GM19397 (cell line): ENCODE data around the gene TNKS1BP1.
A peak's percentile ranks its signal among the peaks of the same experiment; 100 is the strongest.
"Not testable (repeated sequence)": the region's sequence is repeated elsewhere in the genome, so short reads cannot be mapped to it uniquely, and the experiment has no call there.

Source experiments
- ATAC-seq: cut with Tn5 transposase; IDR thresholded peaks from one replicate; pipeline ENCODE4 v1.9.1; 2021; ENCODE audit warnings: mild to moderate bottlenecking, moderate library complexity; ENCODE audit not compliant: unreplicated experiment

Gene TNKS1BP1

GRCh38 chr11:57324886-57325734, at the start of gene TNKS1BP1:
Gene TNKS1BP1 (minus strand): TSS chr11:57324952. CDS start chr11:57321885, 3,067 bp downstream.
- ATAC-seq, result peak; percentile 86

- no peak for ATAC-seq
Measured at GRCh38 chr11:57373146-57373545, 48.4 kb upstream of the TNKS1BP1 start.

- ATAC-seq, result no peak
Measured at GRCh38 chr11:57370941-57371340, 46.2 kb upstream of the TNKS1BP1 start.

GRCh38 chr11:57370251-57370650, 45.5 kb upstream of the TNKS1BP1 start:
- ATAC-seq, result no peak

- ATAC-seq, result no peak
Measured at GRCh38 chr11:57368845-57369232, 44.1 kb upstream of the TNKS1BP1 start.

GRCh38 chr11:57368106-57368844, 43.5 kb upstream of the TNKS1BP1 start:
- no peak for ATAC-seq

GRCh38 chr11:57364851-57365660, 40.3 kb upstream of the TNKS1BP1 start:
- no peak for ATAC-seq

- no peak for ATAC-seq
Measured at GRCh38 chr11:57363131-57364080, 38.7 kb upstream of the TNKS1BP1 start.

GRCh38 chr11:57361926-57362325, 37.2 kb upstream of the TNKS1BP1 start:
- ATAC-seq, result no peak

- not testable (repeated sequence) for ATAC-seq
Measured at GRCh38 chr11:57361420-57361819, 36.7 kb upstream of the TNKS1BP1 start.

- no peak for ATAC-seq
Measured at GRCh38 chr11:57360991-57361390, 36.2 kb upstream of the TNKS1BP1 start.

GRCh38 chr11:57359896-57360690, 35.3 kb upstream of the TNKS1BP1 start:
- ATAC-seq, result no peak

GRCh38 chr11:57359396-57359795, 34.6 kb upstream of the TNKS1BP1 start:
- no peak for ATAC-seq

- ATAC-seq, result no peak
Measured at GRCh38 chr11:57358991-57359390, 34.2 kb upstream of the TNKS1BP1 start.

GRCh38 chr11:57358543-57358961, 33.8 kb upstream of the TNKS1BP1 start:
- ATAC-seq, result no peak

- ATAC-seq, result no peak
Measured at GRCh38 chr11:57357856-57358255, 33.1 kb upstream of the TNKS1BP1 start.

GRCh38 chr11:57357310-57357709, 32.6 kb upstream of the TNKS1BP1 start:
- no peak for ATAC-seq

- no peak for ATAC-seq
Measured at GRCh38 chr11:57356268-57356667, 31.5 kb upstream of the TNKS1BP1 start.

- no peak for ATAC-seq
Measured at GRCh38 chr11:57354699-57355098, 29.9 kb upstream of the TNKS1BP1 start.
